Measurements from ENCODE around the gene IGSF11.
"Not testable (repeated sequence)": the region's sequence is repeated elsewhere in the genome, so short reads cannot be mapped to it uniquely, and the experiment has no call there.

IGSF11 gene

GRCh38 chr3:118988198-118989130 lies 46.2 kb downstream of the IGSF11 start:
- DNase-seq = no peak

GRCh38 chr3:118987477-118987876 lies 47.2 kb downstream of the IGSF11 start:
- DNase-seq = no peak

GRCh38 chr3:118986734-118987133 lies 47.9 kb downstream of the IGSF11 start:
- no peak for DNase-seq

- DNase-seq = no peak
Observed at GRCh38 chr3:118984699-118985098, 49.9 kb downstream of the IGSF11 start.

- no peak for DNase-seq
Observed at GRCh38 chr3:118981494-118982134, 53.0 kb downstream of the IGSF11 start.

- no peak for DNase-seq
Observed at GRCh38 chr3:118980832-118981231, 53.8 kb downstream of the IGSF11 start.

GRCh38 chr3:118978393-118978758 lies 56.3 kb downstream of the IGSF11 start:
- DNase-seq = no peak

GRCh38 chr3:118977671-118978392 lies 56.8 kb downstream of the IGSF11 start:
- no peak for DNase-seq

- no peak for DNase-seq
Observed at GRCh38 chr3:118977118-118977517, 57.5 kb downstream of the IGSF11 start.

GRCh38 chr3:118975476-118975875 lies 59.2 kb downstream of the IGSF11 start:
- DNase-seq = not testable (repeated sequence)

GRCh38 chr3:118974356-118975097 lies 60.1 kb downstream of the IGSF11 start:
- DNase-seq = no peak

- no peak for DNase-seq
Observed at GRCh38 chr3:118973050-118973449, 61.6 kb downstream of the IGSF11 start.

- DNase-seq = no peak
Observed at GRCh38 chr3:118970819-118971218, 63.8 kb downstream of the IGSF11 start.

- DNase-seq = no peak
Observed at GRCh38 chr3:118968640-118969039, 66.0 kb downstream of the IGSF11 start.

- DNase-seq = no peak
Observed at GRCh38 chr3:118968111-118968510, 66.5 kb downstream of the IGSF11 start.

- no peak for DNase-seq
Observed at GRCh38 chr3:118966700-118967099, 67.9 kb downstream of the IGSF11 start.

- DNase-seq = no peak
Observed at GRCh38 chr3:118963711-118964110, 70.9 kb downstream of the IGSF11 start.

GRCh38 chr3:118960876-118961450 lies 73.7 kb downstream of the IGSF11 start:
- no peak for DNase-seq

- no peak for DNase-seq
Observed at GRCh38 chr3:118955914-118956556, 78.6 kb downstream of the IGSF11 start.

- DNase-seq = no peak
Observed at GRCh38 chr3:118951089-118951488, 83.6 kb downstream of the IGSF11 start.

GRCh38 chr3:118949113-118949760 lies 85.4 kb downstream of the IGSF11 start:
- DNase-seq = no peak
